Mesenchymal stem cell (in vitro differentiated cells and primary cell): Measurements from ENCODE around the gene LDLRAD2.

Experiments
- DNase-seq: peaks from one replicate; pipeline ENCODE4 v3.0.0-alpha.2; 2013
- H2AFZ ChIP-seq: one replicate; pipeline ENCODE4 v1.6.1; 2013; ENCODE audit warnings: low read depth, mild to moderate bottlenecking, control low read depth, inconsistent platforms, low read length, moderate library complexity
- H2AK5ac ChIP-seq: 2 replicates; pipeline ENCODE4 v1.6.1; 2013; ENCODE audit warnings: low read length, moderate library complexity, mild to moderate bottlenecking, inconsistent platforms; ENCODE audit not compliant: severe bottlenecking
- H2BK120ac ChIP-seq: one replicate; pipeline ENCODE4 v1.6.1; 2013; ENCODE audit warnings: low read depth, mild to moderate bottlenecking, inconsistent platforms, low read length, moderate library complexity
- H2BK12ac ChIP-seq, 2 experiments: one replicate each; pipeline ENCODE4 v1.6.1; 2013; ENCODE audit warnings: inconsistent platforms in 2 of 2, low read length in 2 of 2, mild to moderate bottlenecking in 2 of 2, moderate library complexity in 2 of 2, control low read depth in 1 of 2
- H2BK15ac ChIP-seq: one replicate; pipeline ENCODE4 v1.6.1; 2013; ENCODE audit warnings: mild to moderate bottlenecking, low read depth, inconsistent platforms; ENCODE audit not compliant: poor library complexity, severe bottlenecking
- H2BK5ac ChIP-seq: 2 replicates; pipeline ENCODE4 v1.6.1; 2013; ENCODE audit warnings: low read depth, mild to moderate bottlenecking, low read length, control low read depth, inconsistent platforms; ENCODE audit not compliant: poor library complexity, severe bottlenecking
- H3K14ac ChIP-seq, 2 experiments: one replicate each; pipeline ENCODE4 v1.6.1; 2013; ENCODE audit warnings: inconsistent platforms in 2 of 2, low read length in 2 of 2, control low read depth in 1 of 2, mild to moderate bottlenecking in 1 of 2, moderate library complexity in 1 of 2
- H3K18ac ChIP-seq, 2 experiments: one replicate each; pipeline ENCODE4 v1.6.1; 2013; ENCODE audit warnings: inconsistent platforms in 2 of 2, low read length in 2 of 2, control low read depth in 1 of 2, low read depth in 1 of 2, mild to moderate bottlenecking in 1 of 2
- H3K23ac ChIP-seq, 2 experiments: one replicate each; pipeline ENCODE4 v1.6.1; 2013; ENCODE audit warnings: inconsistent platforms in 2 of 2, low read length in 2 of 2, mild to moderate bottlenecking in 2 of 2, moderate library complexity in 2 of 2, control low read depth in 1 of 2
- H3K27ac ChIP-seq: 2 replicates; pipeline ENCODE4 v1.5.1; 2013; ENCODE audit warnings: mild to moderate bottlenecking, moderate library complexity, low read length, control low read depth, inconsistent platforms; ENCODE audit not compliant: poor library complexity, severe bottlenecking
- H3K27me3 ChIP-seq, 2 experiments: 2 replicates each; pipeline versions ENCODE4 v1.6.1 to v1.7.0; 2013; ENCODE audit warnings: low read length in 2 of 2, mild to moderate bottlenecking in 2 of 2, moderate library complexity in 2 of 2, control low read depth in 1 of 2, inconsistent platforms in 1 of 2; ENCODE audit not compliant: control insufficient read depth in 1 of 2, insufficient read depth in 1 of 2
- H3K36me3 ChIP-seq, 2 experiments: 2 replicates each; pipeline versions ENCODE4 v1.6.1 to v1.7.0; 2013; ENCODE audit warnings: low read length in 2 of 2, control low read depth in 1 of 2, inconsistent platforms in 1 of 2, low read depth in 1 of 2, mild to moderate bottlenecking in 1 of 2; ENCODE audit not compliant: insufficient read depth in 2 of 2, control insufficient read depth in 1 of 2
- H3K4ac ChIP-seq, 2 experiments: one replicate each; pipeline ENCODE4 v1.6.1; 2013; ENCODE audit warnings: inconsistent platforms in 2 of 2, low read length in 2 of 2, mild to moderate bottlenecking in 2 of 2, moderate library complexity in 2 of 2, control low read depth in 1 of 2, low read depth in 1 of 2
- H3K4me1 ChIP-seq: 2 replicates; pipeline ENCODE4 v1.6.1; 2013; ENCODE audit warnings: low read depth, low read length, control low read depth; ENCODE audit not compliant: control insufficient read depth, insufficient read depth
- H3K4me2 ChIP-seq: 2 replicates; pipeline ENCODE4 v1.6.1; 2013; ENCODE audit warnings: low read length, mild to moderate bottlenecking, inconsistent platforms; ENCODE audit not compliant: poor library complexity, severe bottlenecking
- H3K4me3 ChIP-seq, 2 experiments: 2 replicates each; pipeline versions ENCODE4 v1.5.1 to v1.7.0; 2013; ENCODE audit warnings: low read length in 2 of 2, mild to moderate bottlenecking in 2 of 2, control low read depth in 1 of 2, low read depth in 1 of 2; ENCODE audit not compliant: insufficient read depth in 1 of 2
- H3K79me1 ChIP-seq: replicated peaks from 2 replicates; pipeline ENCODE4 v1.6.1; 2013; ENCODE audit warnings: mild to moderate bottlenecking, control low read depth, low read length, inconsistent platforms; ENCODE audit not compliant: poor library complexity, severe bottlenecking
- H3K9ac ChIP-seq: 2 replicates; pipeline ENCODE4 v1.7.0; 2013; ENCODE audit warnings: mild to moderate bottlenecking, low read length, moderate library complexity
- H3K9me3 ChIP-seq: 2 replicates; pipeline ENCODE4 v1.7.0; 2013; ENCODE audit warnings: mild to moderate bottlenecking, low read length; ENCODE audit not compliant: control insufficient read depth
- H4K8ac ChIP-seq: one replicate; pipeline ENCODE4 v1.6.1; 2013; ENCODE audit warnings: inconsistent platforms, mild to moderate bottlenecking, low read length, moderate library complexity
- H4K91ac ChIP-seq: one replicate; pipeline ENCODE4 v1.6.1; 2013; ENCODE audit warnings: mild to moderate bottlenecking, low read length, inconsistent platforms
- WGBS: methylation state at CpG from one replicate; pipeline ENCODE4 v1.1.7; 2013; ENCODE audit warnings: mixed read lengths; 5-methylcytosine and 5-hydroxymethylcytosine counted together

The LDLRAD2 gene

GRCh38 chr1:21827141-21827679 is 15.1 kb downstream of the LDLRAD2 start:
- H3K27me3 ChIP-seq = no peaks in the 10 kb centered on the region
- DNase-seq = no peak
- H3K14ac ChIP-seq = no peak overlapping the region
- no peak overlapping the region for H3K23ac ChIP-seq
- H3K36me3 ChIP-seq = peaks cover 95% of the 10 kb centered on the region in 2 experiments
- no peak overlapping the region for H4K91ac ChIP-seq
- H3K4ac ChIP-seq = no peak overlapping the region
- no peak overlapping the region for H4K8ac ChIP-seq
- no peak overlapping the region for H3K4me2 ChIP-seq
- H3K27ac ChIP-seq = no peak overlapping the region
- H3K79me1 ChIP-seq = peaks cover 26% of the 10 kb centered on the region
- H3K4me1 ChIP-seq = peaks cover 5% of the 10 kb centered on the region
- no peak overlapping the region for H2BK12ac ChIP-seq
- H2BK5ac ChIP-seq = no peak overlapping the region
- no peak overlapping the region for H2BK15ac ChIP-seq
- H2BK120ac ChIP-seq = no peak overlapping the region
- no peak overlapping the region for H3K4me3 ChIP-seq
- no peak overlapping the region for H2AK5ac ChIP-seq
- WGBS = 97% methylated on average over 3 of the region's 5 CpGs
- no peak overlapping the region for H3K9ac ChIP-seq
- no peak overlapping the region for H2AFZ ChIP-seq
- H3K9me3 ChIP-seq = no peaks in the 10 kb centered on the region
- no peak overlapping the region for H3K18ac ChIP-seq

- Histone ChIP-seq H3K9me3 (no peaks in the 10 kb centered on the region), H3K36me3 (peaks cover 95% of the 10 kb centered on the region in 2 experiments), H3K4me1 (peaks cover 5% of the 10 kb centered on the region), H3K4me3 (no peak overlapping the region), H2AK5ac (no peak overlapping the region), H3K23ac (no peak overlapping the region), H3K4ac (no peak overlapping the region), H2BK12ac (no peak overlapping the region), H4K8ac (no peak overlapping the region), H2AFZ (no peak overlapping the region), H2BK15ac (no peak overlapping the region), H3K27ac (no peak overlapping the region), H2BK120ac (no peak overlapping the region), H2BK5ac (no peak overlapping the region), H3K9ac (no peak overlapping the region), H3K18ac (no peak overlapping the region), H3K27me3 (no peaks in the 10 kb centered on the region), H3K4me2 (no peak overlapping the region), H4K91ac (no peak overlapping the region), H3K14ac (no peak overlapping the region), H3K79me1 (peaks cover 26% of the 10 kb centered on the region)
- over 99% methylated on average over 13 of the region's 13 CpGs for WGBS
- no peak for DNase-seq
Measured at GRCh38 chr1:21828075-21828474, 16.0 kb downstream of the LDLRAD2 start.

- no peak overlapping the region for H3K14ac ChIP-seq
- H3K27me3 ChIP-seq = no peaks in the 10 kb centered on the region
- peaks cover 95% of the 10 kb centered on the region in 2 experiments for H3K36me3 ChIP-seq
- no peaks in the 10 kb centered on the region for H3K9me3 ChIP-seq
- no peak overlapping the region for H4K91ac ChIP-seq
- H3K9ac ChIP-seq = no peak overlapping the region
- no peak overlapping the region for H2BK12ac ChIP-seq
- no peak overlapping the region for H2BK15ac ChIP-seq
- H3K4me3 ChIP-seq = no peak overlapping the region
- no peak overlapping the region for H3K27ac ChIP-seq
- H2BK5ac ChIP-seq = no peak overlapping the region
- H3K79me1 ChIP-seq = peaks cover 28% of the 10 kb centered on the region
- H3K4ac ChIP-seq = no peak overlapping the region
- no peak overlapping the region for H3K23ac ChIP-seq
- DNase-seq = no peak
- no peak overlapping the region for H2AFZ ChIP-seq
- no peak overlapping the region for H3K4me2 ChIP-seq
- no peak overlapping the region for H2AK5ac ChIP-seq
- no peak overlapping the region for H3K18ac ChIP-seq
- no peak overlapping the region for H2BK120ac ChIP-seq
- 96% methylated on average over 28 of the region's 28 CpGs for WGBS
- H3K4me1 ChIP-seq = peaks cover 5% of the 10 kb centered on the region
- H4K8ac ChIP-seq = no peak overlapping the region
Measured at GRCh38 chr1:21828506-21829210, 16.6 kb downstream of the LDLRAD2 start.

GRCh38 chr1:21829294-21829693 is 17.2 kb downstream of the LDLRAD2 start:
- no peak overlapping the region for H3K14ac ChIP-seq

More at GRCh38 chr1:21829294-21829693, 17.2 kb downstream of the LDLRAD2 start:
- H3K9ac ChIP-seq = no peak overlapping the region
- no peak overlapping the region for H3K23ac ChIP-seq
- H2AFZ ChIP-seq = no peak overlapping the region
- no peak overlapping the region for H3K27ac ChIP-seq
- no peak overlapping the region for H3K4me2 ChIP-seq
- no peak overlapping the region for H3K4me3 ChIP-seq
- H2BK5ac ChIP-seq = no peak overlapping the region
- DNase-seq = no peak
- no peak overlapping the region for H3K18ac ChIP-seq
- H2BK15ac ChIP-seq = no peak overlapping the region
- no peaks in the 10 kb centered on the region for H3K9me3 ChIP-seq
- no peak overlapping the region for H4K91ac ChIP-seq
- no peak overlapping the region for H2AK5ac ChIP-seq
- no peak overlapping the region for H2BK120ac ChIP-seq
- H3K36me3 ChIP-seq = peaks cover 95% of the 10 kb centered on the region in 2 experiments
- no peak overlapping the region for H3K4ac ChIP-seq
- 94% methylated on average over 17 of the region's 17 CpGs for WGBS
- H3K79me1 ChIP-seq = peaks cover 25% of the 10 kb centered on the region
- H4K8ac ChIP-seq = no peak overlapping the region
- peaks cover 5% of the 10 kb centered on the region for H3K4me1 ChIP-seq
- H3K27me3 ChIP-seq = no peaks in the 10 kb centered on the region
- H2BK12ac ChIP-seq = no peak overlapping the region
